MM.1S (cell line): ENCODE measurements around the gene AMELY.

Source experiments
- CTCF ChIP-seq: fragments of 300-600 bp; sonication (generic); IDR thresholded peaks from 2 replicates; pipeline ENCODE4 v1.5.1; 2016; ENCODE audit warnings: antibody characterized with exemption, low read length, mixed read lengths
- EZH2 ChIP-seq: fragments of 300-600 bp; sonication (generic); optimal IDR thresholded peaks from 2 replicates; pipeline ENCODE3; 2017; ENCODE audit warnings: low read depth, mild to moderate bottlenecking, antibody characterized with exemption, low read length, mixed read lengths
- EZH2phosphoT487 ChIP-seq: fragments of 300-600 bp; sonication (generic); IDR thresholded peaks from 2 replicates; pipeline ENCODE4 v1.6.1; 2018; ENCODE audit warnings: antibody characterized with exemption, low read length

- TF ChIP-seq CTCF (no peak), EZH2 (no peak), EZH2phosphoT487 (no peak)
Measured at GRCh38 chrY:6909856-6910255, 1.7 kb downstream of the AMELY start.
